RWPE2 (cell line): ENCODE data around the gene PKMYT1.

Source experiments
- ATAC-seq: fragments of 200-7000 bp; cut with Tn5 transposase; 3 replicates; pipeline ENCODE4 v1.9.1; 2021; ENCODE audit warnings: low read depth
- DNase-seq: peaks from one replicate; pipeline ENCODE4 v3.0.0-alpha.2; 2020; ENCODE audit warnings: low spot score
- H3K27ac ChIP-seq: fragments of 450-650 bp; 2 replicates; pipeline ENCODE4 v1.5.1; 2017; ENCODE audit warnings: mild to moderate bottlenecking; ENCODE audit not compliant: poor library complexity, severe bottlenecking
- H3K27me3 ChIP-seq: fragments of 250-450 bp; sonication (Bioruptor Pico); 2 replicates; pipeline ENCODE4 v1.5.1; 2021; ENCODE audit warnings: mild to moderate bottlenecking, moderate library complexity; ENCODE audit not compliant: insufficient read depth, poor library complexity, severe bottlenecking
- H3K36me3 ChIP-seq: fragments of 250-450 bp; sonication (Bioruptor Pico); 2 replicates; pipeline ENCODE4 v1.5.1; 2020; ENCODE audit warnings: low read depth, mild to moderate bottlenecking, moderate library complexity
- H3K4me1 ChIP-seq: fragments of 250-450 bp; sonication (Bioruptor Pico); 2 replicates; pipeline ENCODE4 v1.5.1; 2021; ENCODE audit warnings: mild to moderate bottlenecking, moderate library complexity; ENCODE audit not compliant: insufficient read depth, poor library complexity, severe bottlenecking
- H3K4me3 ChIP-seq: fragments of 250-450 bp; sonication (Bioruptor Pico); 2 replicates; pipeline ENCODE4 v1.5.1; 2021; ENCODE audit warnings: mild to moderate bottlenecking, moderate library complexity; ENCODE audit not compliant: severe bottlenecking
- H3K9me3 ChIP-seq: fragments of 250-450 bp; sonication (Bioruptor Pico); 2 replicates; pipeline ENCODE4 v1.5.1; 2021; ENCODE audit warnings: mild to moderate bottlenecking, moderate library complexity; ENCODE audit not compliant: severe bottlenecking
- TF ChIP-seq, protein P1 (sequence below): fragments of 450-650 bp; IDR thresholded peaks from one replicate; pipeline ENCODE4 v1.5.1; 2017; ENCODE audit warnings: mild to moderate bottlenecking, moderate library complexity; ENCODE audit not compliant: poor library complexity, severe bottlenecking

PKMYT1 gene

DNA sequence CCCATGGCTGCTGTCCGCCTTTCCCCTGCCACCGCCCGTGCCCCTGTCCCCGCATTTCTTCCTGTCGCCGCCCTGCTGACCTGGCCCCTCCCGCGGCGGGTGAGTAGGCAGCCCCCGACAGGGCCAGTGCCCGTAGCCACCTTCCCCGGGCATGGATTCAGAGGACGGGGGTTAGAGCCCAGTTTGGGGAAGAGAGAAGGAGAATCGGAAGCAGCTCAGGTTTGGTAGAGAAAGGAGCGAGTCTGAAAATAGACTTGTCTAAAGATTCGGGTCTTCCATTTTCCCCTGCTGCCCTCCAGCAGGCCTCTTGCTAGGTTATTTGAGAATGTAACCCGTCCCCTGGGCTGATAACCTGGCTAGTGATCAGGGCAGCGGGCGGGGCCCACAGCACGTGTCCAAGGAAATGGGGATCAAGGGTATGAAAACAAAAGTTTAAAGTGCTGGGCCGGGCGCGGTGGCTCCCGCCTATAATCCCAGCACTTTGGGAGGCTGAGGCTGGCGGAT, 24.6 kb upstream of the PKMYT1 start:
- ATAC-seq, result no peak
- Histone ChIP-seq H3K9me3 (no peaks in the 10 kb centered on the region), H3K4me1 (peaks cover 8% of the 10 kb centered on the region), H3K27me3 (no peaks in the 10 kb centered on the region), H3K36me3 (no peaks in the 10 kb centered on the region), H3K27ac (peak overlapping the region; percentile 52), H3K4me3 (peak overlapping the region; percentile 31)
- DNase-seq, result no peak
- TF ChIP-seq, protein P1, sequence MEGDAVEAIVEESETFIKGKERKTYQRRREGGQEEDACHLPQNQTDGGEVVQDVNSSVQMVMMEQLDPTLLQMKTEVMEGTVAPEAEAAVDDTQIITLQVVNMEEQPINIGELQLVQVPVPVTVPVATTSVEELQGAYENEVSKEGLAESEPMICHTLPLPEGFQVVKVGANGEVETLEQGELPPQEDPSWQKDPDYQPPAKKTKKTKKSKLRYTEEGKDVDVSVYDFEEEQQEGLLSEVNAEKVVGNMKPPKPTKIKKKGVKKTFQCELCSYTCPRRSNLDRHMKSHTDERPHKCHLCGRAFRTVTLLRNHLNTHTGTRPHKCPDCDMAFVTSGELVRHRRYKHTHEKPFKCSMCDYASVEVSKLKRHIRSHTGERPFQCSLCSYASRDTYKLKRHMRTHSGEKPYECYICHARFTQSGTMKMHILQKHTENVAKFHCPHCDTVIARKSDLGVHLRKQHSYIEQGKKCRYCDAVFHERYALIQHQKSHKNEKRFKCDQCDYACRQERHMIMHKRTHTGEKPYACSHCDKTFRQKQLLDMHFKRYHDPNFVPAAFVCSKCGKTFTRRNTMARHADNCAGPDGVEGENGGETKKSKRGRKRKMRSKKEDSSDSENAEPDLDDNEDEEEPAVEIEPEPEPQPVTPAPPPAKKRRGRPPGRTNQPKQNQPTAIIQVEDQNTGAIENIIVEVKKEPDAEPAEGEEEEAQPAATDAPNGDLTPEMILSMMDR, result no peak

GRCh38 chr16:3004319-3004718, 24.1 kb upstream of the PKMYT1 start:
- peak overlapping the region; percentile 48 for H3K4me3 ChIP-seq
- ATAC-seq, result no peak
- DNase-seq, result no peak
- H3K27ac ChIP-seq, result peak overlapping the region; percentile 52
- H3K9me3 ChIP-seq, result no peaks in the 10 kb centered on the region
- H3K4me1 ChIP-seq, result peaks cover 3% of the 10 kb centered on the region
- no peaks in the 10 kb centered on the region for H3K36me3 ChIP-seq
- TF ChIP-seq, protein P1, result no peak
- no peaks in the 10 kb centered on the region for H3K27me3 ChIP-seq

DNA sequence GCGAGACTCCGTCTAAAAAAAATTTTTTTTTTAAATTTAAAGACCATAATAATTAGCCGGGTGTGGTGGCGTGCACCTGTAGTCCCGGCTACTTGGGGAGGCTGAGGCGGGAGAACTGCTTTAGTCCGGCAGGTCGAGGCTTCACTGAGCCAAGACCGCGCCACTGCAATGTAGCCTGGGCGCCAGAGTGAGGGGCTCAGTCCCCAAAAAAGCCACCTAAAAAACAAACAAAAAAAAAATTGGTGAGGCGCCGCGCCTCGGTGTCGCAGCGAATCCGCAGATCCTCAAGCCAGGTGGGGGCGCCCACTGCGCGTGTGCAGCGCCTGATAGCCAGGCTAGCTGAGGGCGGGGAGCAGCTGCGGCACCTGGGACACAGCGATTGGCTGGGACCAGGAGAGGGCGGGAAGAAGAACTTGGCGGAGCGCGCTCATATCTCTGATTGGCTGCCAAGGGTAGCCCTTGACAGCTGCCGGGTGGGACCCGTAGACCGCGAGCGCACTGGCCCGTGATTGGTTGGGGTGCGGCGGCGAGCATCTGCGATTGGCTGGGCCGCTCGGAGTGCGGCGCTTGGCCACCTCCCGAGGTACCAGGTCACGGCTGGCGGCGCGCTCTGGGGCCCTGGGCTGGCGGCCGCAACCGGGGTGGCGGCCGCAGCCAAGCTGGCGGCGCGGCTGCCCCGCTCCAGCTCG, 23.5 kb upstream of the PKMYT1 start:
- Histone ChIP-seq H3K4me1 (no peaks in the 10 kb centered on the region), H3K27me3 (no peaks in the 10 kb centered on the region)

DNA sequence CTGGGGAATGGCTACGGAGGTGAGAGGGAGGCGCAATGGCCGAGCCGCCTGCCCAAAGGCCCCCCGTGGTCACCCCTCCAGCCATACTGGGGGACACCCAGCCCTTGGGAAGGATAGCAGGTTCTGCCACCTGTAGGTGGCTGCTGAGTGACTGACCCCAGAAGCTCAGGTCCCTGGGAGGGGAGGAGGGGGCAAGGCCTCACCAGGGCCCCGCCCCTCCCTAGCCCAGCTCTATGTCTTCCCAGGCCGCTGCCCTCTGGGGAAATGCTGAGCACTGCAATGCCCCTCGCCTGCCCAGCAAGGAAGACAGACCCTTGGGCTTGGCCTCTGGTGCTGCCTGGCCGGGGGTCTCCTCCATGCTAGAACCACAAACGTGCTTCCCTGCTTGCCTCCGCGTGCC, 21.1 kb upstream of the PKMYT1 start:
- TF ChIP-seq, protein P1, result no peak
- no peaks in the 10 kb centered on the region for H3K9me3 ChIP-seq
- no peak overlapping the region for H3K4me3 ChIP-seq
- H3K27me3 ChIP-seq, result no peaks in the 10 kb centered on the region
- ATAC-seq, result no peak
- DNase-seq, result no peak
- no peaks in the 10 kb centered on the region for H3K36me3 ChIP-seq
- no peak overlapping the region for H3K27ac ChIP-seq
- H3K4me1 ChIP-seq, result no peaks in the 10 kb centered on the region

More for the DNA sequence above, 23.5 kb upstream of the PKMYT1 start:
- Histone ChIP-seq H3K4me3 (peak overlapping the region; percentile 48), H3K9me3 (no peaks in the 10 kb centered on the region), H3K27ac (peak overlapping the region; percentile 52), H3K36me3 (no peaks in the 10 kb centered on the region)
- TF ChIP-seq, protein P1, result peak; percentile 95
- ATAC-seq (peak; percentile 96), DNase-seq (peak; percentile 99)

GRCh38 chr16:3000540-3000939, 20.3 kb upstream of the PKMYT1 start:
- no peak overlapping the region for H3K4me3 ChIP-seq
- ATAC-seq (no peak), DNase-seq (no peak)
- H3K27me3 ChIP-seq, result no peaks in the 10 kb centered on the region
- TF ChIP-seq, protein P1, result no peak
- H3K4me1 ChIP-seq, result peaks cover 3% of the 10 kb centered on the region
- no peak overlapping the region for H3K27ac ChIP-seq
- no peaks in the 10 kb centered on the region for H3K36me3 ChIP-seq
- H3K9me3 ChIP-seq, result no peaks in the 10 kb centered on the region
